ENCODE measurements around the gene ZNF579. TPM values are rescaled to one million over a fixed set of nuclear protein-coding genes. Genes with fewer than 3 reads are reported as not detected.

ZNF579 gene
- total and polyA plus RNA-seq, 2 of the 8 experiments (the other 6 are each of a cell fraction or from before 2014, with no cell fraction given) = 10.0 to 18.9 TPM

DNA sequence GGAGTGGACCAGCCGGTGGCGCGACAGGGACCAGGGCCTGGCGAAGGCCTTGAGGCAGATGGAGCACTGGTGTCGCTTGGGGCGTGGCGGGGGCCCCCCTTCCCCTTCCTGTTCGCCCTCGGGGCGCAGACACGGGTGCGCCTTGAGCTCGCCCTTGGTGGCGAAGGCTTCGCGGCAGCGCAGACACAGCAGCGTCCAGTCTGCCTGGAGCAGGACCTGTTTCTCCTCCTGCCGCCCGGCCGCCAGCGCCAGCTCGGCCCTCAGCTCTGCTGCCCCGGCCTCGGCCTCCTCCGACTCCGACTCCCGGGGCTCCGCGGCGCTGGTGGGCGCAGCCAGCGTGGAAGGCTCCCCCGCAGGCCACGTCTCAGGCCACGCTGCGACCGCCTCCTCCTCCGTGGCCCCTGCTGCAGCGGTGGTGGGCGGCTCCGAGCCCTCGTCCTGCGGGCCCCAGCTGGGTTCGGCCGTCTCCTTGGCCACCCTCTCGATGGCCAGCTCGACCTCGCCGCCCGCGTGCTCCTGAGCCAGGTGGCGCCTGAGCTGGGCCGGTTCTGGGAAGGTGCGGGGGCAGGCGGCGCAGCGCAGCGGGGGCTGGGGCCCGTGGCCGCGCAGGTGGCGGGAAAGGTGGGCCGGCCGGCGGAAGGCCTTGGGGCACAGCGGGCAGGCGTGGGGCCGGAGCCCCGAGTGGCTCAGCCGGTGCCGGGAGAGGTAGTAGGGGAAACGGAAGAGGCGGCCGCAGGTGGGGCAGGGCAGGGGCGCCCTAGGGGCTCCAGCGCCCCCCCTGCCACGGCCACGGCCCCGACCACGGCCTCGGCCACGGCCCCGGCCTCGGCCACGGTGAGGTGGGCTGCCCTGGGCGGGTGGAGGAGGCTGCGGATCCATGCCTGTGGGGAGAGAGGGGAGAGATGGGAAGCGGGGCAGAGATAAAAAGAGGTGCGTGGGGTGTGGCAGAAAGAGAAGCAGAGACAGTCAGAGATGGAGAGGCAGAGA is 1.6 kb downstream of the ZNF579 start:
- H4K5ac ChIP-seq (ENCODE audit: insufficient read length, low read depth, low read length) = no peak overlapping the region
- H2BK120ac ChIP-seq (replicated peaks; ENCODE audit: low read depth, low read length) = no peak overlapping the region
- POLR2A ChIA-PET (ENCODE audit: partially characterized antibody) = interaction anchor here (0.7 to 2.5 kb wide), 2 partner anchors 26 to 29 kb away, joined by 3 to 7 read pairs; no protein-coding TSS in a partner anchor
- no peak overlapping the region for H3K27ac ChIP-seq (ENCODE audit: low read depth, low read length)
- H3K9ac ChIP-seq (replicated peaks in 1 of 4; ENCODE audit: extremely low read depth in 1 of 4, low read depth in 3 of 4, low read length in 3 of 4) = no peak overlapping the region; a peak in 1 of 7 replicates
- TF ChIP-seq, protein P1, sequence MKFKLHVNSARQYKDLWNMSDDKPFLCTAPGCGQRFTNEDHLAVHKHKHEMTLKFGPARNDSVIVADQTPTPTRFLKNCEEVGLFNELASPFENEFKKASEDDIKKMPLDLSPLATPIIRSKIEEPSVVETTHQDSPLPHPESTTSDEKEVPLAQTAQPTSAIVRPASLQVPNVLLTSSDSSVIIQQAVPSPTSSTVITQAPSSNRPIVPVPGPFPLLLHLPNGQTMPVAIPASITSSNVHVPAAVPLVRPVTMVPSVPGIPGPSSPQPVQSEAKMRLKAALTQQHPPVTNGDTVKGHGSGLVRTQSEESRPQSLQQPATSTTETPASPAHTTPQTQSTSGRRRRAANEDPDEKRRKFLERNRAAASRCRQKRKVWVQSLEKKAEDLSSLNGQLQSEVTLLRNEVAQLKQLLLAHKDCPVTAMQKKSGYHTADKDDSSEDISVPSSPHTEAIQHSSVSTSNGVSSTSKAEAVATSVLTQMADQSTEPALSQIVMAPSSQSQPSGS (IDR thresholded peaks at IDR 0.05; ENCODE audit: low read length) = no peak
- TF ChIP-seq EGR1 (IDR thresholded peaks at IDR 0.05; ENCODE audit: borderline replicate concordance, low read depth, low read length) = peak; percentile 33; the same call in 1 of the 2 replicates
- peaks cover 6% of the 10 kb centered on the region; the same call in 1 of the 2 replicates for H3K23me2 ChIP-seq (ENCODE audit: low read depth, low read length)
- H2BK20ac ChIP-seq (ENCODE audit: low read length) = no peak overlapping the region
- no peak overlapping the region for H4K91ac ChIP-seq (replicated peaks; ENCODE audit: insufficient read length, low read length)
- DNase-seq (ENCODE audit: low read depth in 1 of 2, low spot score in 2 of 2) = no peak
- H3K4ac ChIP-seq (replicated peaks; ENCODE audit: insufficient read length, low read depth, low read length) = no peak overlapping the region
- WGBS, 2 experiments (ENCODE audit: extremely low coverage in 1 of 2, insufficient coverage in 1 of 2, insufficient read length in 1 of 2, insufficient replicate concordance in 2 of 2, low coverage in 1 of 2, low lambda C conversion rate in 2 of 2, missing lambda C conversion rate in 1 of 2) = 99% methylated on average over 16 of the region's 90 CpGs; no CpG with 5 or more reads in 1 of the 2 experiments
- peaks cover 7 to 23% (median 9%) of the 10 kb centered on the region in 4 experiments; a peak in 7 of 8 replicates for H3K36me3 ChIP-seq (ENCODE audit: control insufficient read depth in 2 of 4, insufficient read depth in 4 of 4, low read length in 3 of 4)
- H2BK12ac ChIP-seq (ENCODE audit: low read depth, low read length) = no peak overlapping the region
- 0 out of 2 replicates have a peak overlapping the region, but pooled peaks have one; percentile 75 for H2AK5ac ChIP-seq (ENCODE audit: low read depth, low read length)
- H3K9me3 ChIP-seq (ENCODE audit: insufficient read depth in 2 of 2, low read depth in 1 of 2, low read length in 1 of 2) = no peaks in the 10 kb centered on the region
- H3K27me3 ChIP-seq (replicated peaks in 1 of 4; ENCODE audit: control insufficient read depth in 3 of 4, extremely low read depth in 1 of 4, insufficient read depth in 3 of 4, low read length in 3 of 4) = no peaks in the 10 kb centered on the region
- H3K56ac ChIP-seq (replicated peaks; ENCODE audit: insufficient read length, low read depth, low read length) = no peak overlapping the region
- peaks cover 0 to 4% of the 10 kb centered on the region in 2 experiments for H4K20me1 ChIP-seq (replicated peaks in 1 of 2; ENCODE audit: control insufficient read depth in 1 of 2, insufficient read depth in 2 of 2, low read length in 2 of 2)
- no peak overlapping the region for H3K23ac ChIP-seq (ENCODE audit: insufficient read length)
- H3K4me1 ChIP-seq (replicated peaks in 1 of 4; ENCODE audit: control insufficient read depth in 3 of 4, insufficient read depth in 4 of 4, low read length in 3 of 4) = no peaks in the 10 kb centered on the region
- H2BK5ac ChIP-seq (ENCODE audit: low read depth, low read length) = peak overlapping the region; percentile 66; the same call in 1 of the 2 replicates
- no peak overlapping the region; the same call in 1 of the 2 replicates for H4K8ac ChIP-seq (ENCODE audit: extremely low read depth, insufficient read depth, low read length)
- H3K79me2 ChIP-seq (ENCODE audit: control insufficient read depth in 1 of 2, insufficient read depth in 2 of 2, low read length in 2 of 2) = peaks cover 5 to 6% of the 10 kb centered on the region in 2 experiments; a peak in 3 of 4 replicates
- H3K4me3 ChIP-seq (ENCODE audit: extremely low read depth in 1 of 4, insufficient read depth in 2 of 4, low read depth in 3 of 4, low read length in 4 of 4) = peak overlapping the region in 2 of 4 experiments; percentile 73 to 92; a peak in 4 of 8 replicates
- H3K79me1 ChIP-seq (ENCODE audit: low read depth, low read length) = peaks cover 8% of the 10 kb centered on the region; the same call in 1 of the 2 replicates
- no peak overlapping the region for H2BK15ac ChIP-seq (ENCODE audit: low read length)
- CTCF ChIA-PET (ENCODE audit: partially characterized antibody) = interaction anchor here (0.5 kb wide), 1 partner anchor 236 kb away, joined by 3 read pairs; no protein-coding TSS in a partner anchor
- no peak overlapping the region for H3K18ac ChIP-seq (ENCODE audit: extremely low read depth, low read length)
- H3K14ac ChIP-seq (ENCODE audit: insufficient read length) = no peak overlapping the region
- no peak overlapping the region for H2AFZ ChIP-seq (ENCODE audit: low read length)
- no peak for FAIRE-seq
- peak overlapping the region; percentile 74 to 99 for H3K4me2 ChIP-seq (ENCODE audit: insufficient read depth in 1 of 2, low read depth in 2 of 2, low read length in 2 of 2)

Data from H1 (cell line).